SK-N-SH (cell line): Measurements from ENCODE around the gene IGFBP3. TPM values are rescaled to one million over a fixed set of nuclear protein-coding genes. Genes with fewer than 3 reads are reported as not detected.

Experiments used
- CTCF ChIA-PET: fragments of 300-600, 350-600 bp; formaldehyde crosslinking; extraction: SDS; loops from one replicate; lab custom pipeline; 2021; lab: Yijun Ruan, JAX
- POLR2A ChIA-PET: fragments of 350-600 bp; sonication (Branson Sonifier 250); formaldehyde crosslinking; extraction: SDS; loops from one replicate; lab custom pipeline; 2020; ENCODE audit warnings: antibody characterized with exemption, inconsistent platforms; lab: Yijun Ruan, JAX
- DNase-seq: peaks from one replicate; pipeline ENCODE4 v3.0.0; 2012
- H2AFZ ChIP-seq: fragments of 200-600 bp; sonication (generic); 2 replicates; pipeline ENCODE4 v1.8.1; 2016; ENCODE audit warnings: antibody characterized with exemption, mild to moderate bottlenecking, low read depth
- H3F3A ChIP-seq: fragments of 200-600 bp; sonication (generic); replicated peaks from 2 replicates; pipeline ENCODE3; 2016; ENCODE audit warnings: antibody characterized with exemption, mild to moderate bottlenecking; ENCODE audit not compliant: insufficient read depth
- H3K27ac ChIP-seq, 2 experiments: fragments of 200-500 bp in 1 of 2; fragments of 200-600 bp in 1 of 2; sonication (Bioruptor generic) in 1 of 2; sonication (generic), shearing (Covaris generic) in 1 of 2; 2 replicates each; pipeline versions ENCODE4 v1.5.1 to v1.6.1; 2014 to 2016; ENCODE audit warnings: low read depth in 2 of 2, inconsistent platforms in 1 of 2, low read length in 1 of 2, mild to moderate bottlenecking in 1 of 2, mixed read lengths in 1 of 2
- H3K27me3 ChIP-seq: fragments of 200-600 bp; sonication (generic), shearing (Covaris generic); 2 replicates; pipeline ENCODE4 v1.6.1; 2016; ENCODE audit warnings: mixed run types; ENCODE audit not compliant: insufficient read depth
- H3K36me3 ChIP-seq, 2 experiments: fragments of 200-500 bp in 1 of 2; fragments of 200-600 bp in 1 of 2; sonication (Bioruptor generic) in 1 of 2; sonication (generic) in 1 of 2; replicated peaks in 1 of 2; 2 replicates each; pipeline versions ENCODE3 to v1.5.1; 2014 to 2016; ENCODE audit warnings: low read length in 1 of 2, mild to moderate bottlenecking in 1 of 2; ENCODE audit not compliant: insufficient read depth in 2 of 2, control insufficient read depth in 1 of 2
- H3K4me1 ChIP-seq, 2 experiments: fragments of 200-500 bp in 1 of 2; fragments of 200-600 bp in 1 of 2; sonication (Bioruptor generic) in 1 of 2; sonication (generic), shearing (Covaris generic) in 1 of 2; 2 replicates each; pipeline versions ENCODE4 v1.5.1 to v1.6.1; 2014 to 2016; ENCODE audit warnings: low read depth in 1 of 2, low read length in 1 of 2, mixed run types in 1 of 2; ENCODE audit not compliant: insufficient read depth in 2 of 2, control insufficient read depth in 1 of 2
- H3K4me2 ChIP-seq: fragments of 200-600 bp; sonication (generic), shearing (Covaris generic); 2 replicates; pipeline ENCODE4 v1.6.1; 2017; ENCODE audit warnings: mixed run types
- H3K4me3 ChIP-seq, 2 experiments: fragments of 200-500 bp in 1 of 2; fragments of 200-600 bp in 1 of 2; sonication (Bioruptor generic) in 1 of 2; sonication (generic), shearing (Covaris generic) in 1 of 2; 2 replicates each; pipeline versions ENCODE4 v1.5.1 to v1.8.1; 2014 to 2016; ENCODE audit warnings: low read depth in 2 of 2, inconsistent platforms in 1 of 2, low read length in 1 of 2, mild to moderate bottlenecking in 1 of 2, mixed read lengths in 1 of 2, moderate library complexity in 1 of 2
- H3K79me2 ChIP-seq: fragments of 200-600 bp; sonication (generic); 2 replicates; pipeline ENCODE4 v1.8.1; 2017; ENCODE audit warnings: mild to moderate bottlenecking; ENCODE audit not compliant: insufficient read depth
- H3K9ac ChIP-seq: fragments of 200-600 bp; sonication (generic); 2 replicates; pipeline ENCODE4 v1.6.1; 2017; ENCODE audit warnings: mixed run types
- H3K9me2 ChIP-seq: fragments of 200-600 bp; sonication (generic); 2 replicates; pipeline ENCODE4 v1.6.1; 2017; ENCODE audit warnings: mixed run types
- H3K9me3 ChIP-seq: fragments of 200-600 bp; sonication (generic); 2 replicates; pipeline ENCODE4 v1.6.1; 2017; ENCODE audit warnings: mixed run types, mild to moderate bottlenecking, moderate library complexity
- H4K20me1 ChIP-seq: fragments of 200-600 bp; sonication (generic); 2 replicates; pipeline ENCODE4 v1.6.1; 2017; ENCODE audit warnings: mild to moderate bottlenecking, mixed run types; ENCODE audit not compliant: insufficient read depth
- ELF1 ChIP-seq: IDR thresholded peaks from 2 replicates; pipeline ENCODE4 v1.4.0; 2012
- EZH2phosphoT487 ChIP-seq: fragments of 200-600 bp; sonication (generic); IDR thresholded peaks from 2 replicates; pipeline ENCODE4 v1.6.1; 2017; ENCODE audit warnings: low read depth, mixed run types, mild to moderate bottlenecking, antibody characterized with exemption, moderate library complexity, borderline replicate concordance
- FOXJ3 ChIP-seq: sonication (generic); formaldehyde crosslinking; IDR thresholded peaks from 2 replicates; pipeline ENCODE4 v1.5.1; 2020; ENCODE audit warnings: mild to moderate bottlenecking, missing genetic modification reagents
- GATA2 ChIP-seq: sonication (generic); formaldehyde crosslinking; IDR thresholded peaks from 2 replicates; pipeline ENCODE4 v1.5.0; 2020; ENCODE audit warnings: mild to moderate bottlenecking, missing genetic modification reagents
- JUND ChIP-seq: IDR thresholded peaks from 2 replicates; pipeline ENCODE4 v1.4.0; 2012
- MXI1 ChIP-seq: IDR thresholded peaks from 2 replicates; pipeline ENCODE4 v1.6.1; 2012; ENCODE audit warnings: mild to moderate bottlenecking, low read depth, low read length, improper control_type of control experiment
- NFIC ChIP-seq: IDR thresholded peaks from 2 replicates; pipeline ENCODE4 v1.4.0; 2012; ENCODE audit warnings: borderline replicate concordance
- NRF1 ChIP-seq: IDR thresholded peaks from 2 replicates; pipeline ENCODE4 v1.6.1; 2012; ENCODE audit warnings: low read depth, mild to moderate bottlenecking, low read length
- POLR2AphosphoS5 ChIP-seq: IDR thresholded peaks from 2 replicates; pipeline ENCODE4 v1.6.1; 2012; ENCODE audit warnings: low read depth, low read length
- RAD21 ChIP-seq: IDR thresholded peaks from 2 replicates; pipeline ENCODE4 v1.6.1; 2012; ENCODE audit warnings: mild to moderate bottlenecking, low read length
- RFX5 ChIP-seq: IDR thresholded peaks from 2 replicates; pipeline ENCODE4 v1.6.1; 2012; ENCODE audit warnings: mild to moderate bottlenecking, improper control_type of control experiment, low read length
- TCF12 ChIP-seq: IDR thresholded peaks from 2 replicates; pipeline ENCODE4 v1.4.0; 2012
- YY1 ChIP-seq: IDR thresholded peaks from 2 replicates; pipeline ENCODE4 v1.4.0; 2012; ENCODE audit warnings: low read depth, mild to moderate bottlenecking
- ZBTB33 ChIP-seq: IDR thresholded peaks from 2 replicates; pipeline ENCODE4 v1.4.0; 2012; ENCODE audit warnings: low read depth, borderline replicate concordance
- WGBS: methylation state at CpG from one replicate; pipeline ENCODE4 v1.1.6; 2017; ENCODE audit warnings: low lambda C conversion rate; 5-methylcytosine and 5-hydroxymethylcytosine counted together
- polyA plus RNA-seq, 3 experiments: library from polyadenylated mRNA; depleted of rRNA; stranded (reverse); fragments of >200 nt; gene quantifications; 2 replicates each; pipeline ENCODE4 v1.2.3, GENCODE V29; 2012
- TF ChIP-seq, protein P1 (sequence below): fragments of 200-600 bp; sonication (generic); IDR thresholded peaks from 2 replicates; pipeline ENCODE4 v1.6.1; 2017; ENCODE audit warnings: antibody characterized with exemption, mild to moderate bottlenecking, moderate library complexity
- TF ChIP-seq, protein P2 (sequence below): fragments of 150-350 bp; IDR thresholded peaks from 2 replicates; pipeline ENCODE4 v1.6.1; 2017; ENCODE audit warnings: antibody characterized with exemption, low read length, low read depth, borderline replicate concordance
- TF ChIP-seq, protein P3 (sequence below): fragments of 150-350 bp; IDR thresholded peaks from 2 replicates; pipeline ENCODE4 v1.6.1; 2016; ENCODE audit warnings: mild to moderate bottlenecking, low read depth, low read length
- TF ChIP-seq, protein P4 (sequence below): IDR thresholded peaks from 2 replicates; pipeline ENCODE4 v1.4.0; 2012; ENCODE audit warnings: low read depth

Gene IGFBP3
- polyA plus RNA-seq, 1 of the 3 experiments (the other 2 are of a cell fraction) = 51.2 TPM

DNA sequence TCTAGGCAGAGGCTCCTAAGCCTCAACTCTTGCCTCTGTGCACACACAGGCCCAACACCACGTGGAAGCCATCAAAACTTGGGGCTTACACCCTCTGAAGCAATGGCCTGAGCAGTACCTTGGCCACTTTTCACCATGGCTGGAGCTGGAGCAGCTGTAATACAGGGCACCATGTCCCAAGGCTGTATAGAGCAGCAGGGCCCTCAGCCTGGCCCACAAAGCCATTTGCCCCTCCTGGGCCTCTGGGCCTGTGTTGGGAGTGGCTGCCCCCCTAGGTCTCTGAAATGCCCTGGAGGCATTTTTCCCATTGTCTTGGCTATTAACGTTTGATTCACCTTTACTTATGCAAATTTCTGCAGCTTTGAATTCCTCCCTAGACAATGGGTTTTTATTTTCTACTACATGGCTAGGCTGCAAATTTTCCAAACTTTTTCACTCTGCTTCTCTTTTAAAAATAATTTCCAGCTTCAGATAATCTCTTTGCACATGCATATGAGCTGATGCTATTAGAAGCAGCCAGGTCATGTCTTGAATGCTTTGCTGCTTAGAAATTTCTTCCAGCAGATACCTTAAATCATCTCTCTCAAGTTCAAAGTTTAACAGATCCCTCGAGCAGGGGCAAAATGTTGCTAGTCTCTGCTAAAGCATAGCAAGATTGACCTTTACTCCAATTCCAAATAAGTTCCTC lies 42.5 kb downstream of the IGFBP3 start:
- Histone ChIP-seq H4K20me1 (no peaks in the 10 kb centered on the region), H3K27ac (no peak overlapping the region), H3K4me1 (peaks cover 0 to 5% of the 10 kb centered on the region in 2 experiments; a peak in 2 of 4 replicates), H3K36me3 (no peaks in the 10 kb centered on the region), H3F3A (peaks cover 6% of the 10 kb centered on the region), H3K4me2 (no peak overlapping the region), H3K9me2 (no peaks in the 10 kb centered on the region), H3K4me3 (no peak overlapping the region), H2AFZ (no peak overlapping the region), H3K79me2 (no peaks in the 10 kb centered on the region), H3K9me3 (no peaks in the 10 kb centered on the region), H3K9ac (no peak overlapping the region), H3K27me3 (no peaks in the 10 kb centered on the region)
- TF ChIP-seq ELF1 = no peak
- TF ChIP-seq POLR2AphosphoS5 = no peak
- no peak for TF ChIP-seq EZH2phosphoT487
- no peak for TF ChIP-seq ZBTB33
- no peak for TF ChIP-seq NFIC
- TF ChIP-seq GATA2 (CRISPR knock-in tag) = no peak
- TF ChIP-seq, protein P1, sequence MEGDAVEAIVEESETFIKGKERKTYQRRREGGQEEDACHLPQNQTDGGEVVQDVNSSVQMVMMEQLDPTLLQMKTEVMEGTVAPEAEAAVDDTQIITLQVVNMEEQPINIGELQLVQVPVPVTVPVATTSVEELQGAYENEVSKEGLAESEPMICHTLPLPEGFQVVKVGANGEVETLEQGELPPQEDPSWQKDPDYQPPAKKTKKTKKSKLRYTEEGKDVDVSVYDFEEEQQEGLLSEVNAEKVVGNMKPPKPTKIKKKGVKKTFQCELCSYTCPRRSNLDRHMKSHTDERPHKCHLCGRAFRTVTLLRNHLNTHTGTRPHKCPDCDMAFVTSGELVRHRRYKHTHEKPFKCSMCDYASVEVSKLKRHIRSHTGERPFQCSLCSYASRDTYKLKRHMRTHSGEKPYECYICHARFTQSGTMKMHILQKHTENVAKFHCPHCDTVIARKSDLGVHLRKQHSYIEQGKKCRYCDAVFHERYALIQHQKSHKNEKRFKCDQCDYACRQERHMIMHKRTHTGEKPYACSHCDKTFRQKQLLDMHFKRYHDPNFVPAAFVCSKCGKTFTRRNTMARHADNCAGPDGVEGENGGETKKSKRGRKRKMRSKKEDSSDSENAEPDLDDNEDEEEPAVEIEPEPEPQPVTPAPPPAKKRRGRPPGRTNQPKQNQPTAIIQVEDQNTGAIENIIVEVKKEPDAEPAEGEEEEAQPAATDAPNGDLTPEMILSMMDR = no peak
- no peak for TF ChIP-seq RAD21
- TF ChIP-seq, protein P2, sequence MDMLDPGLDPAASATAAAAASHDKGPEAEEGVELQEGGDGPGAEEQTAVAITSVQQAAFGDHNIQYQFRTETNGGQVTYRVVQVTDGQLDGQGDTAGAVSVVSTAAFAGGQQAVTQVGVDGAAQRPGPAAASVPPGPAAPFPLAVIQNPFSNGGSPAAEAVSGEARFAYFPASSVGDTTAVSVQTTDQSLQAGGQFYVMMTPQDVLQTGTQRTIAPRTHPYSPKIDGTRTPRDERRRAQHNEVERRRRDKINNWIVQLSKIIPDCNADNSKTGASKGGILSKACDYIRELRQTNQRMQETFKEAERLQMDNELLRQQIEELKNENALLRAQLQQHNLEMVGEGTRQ = no peak
- no peak for TF ChIP-seq TCF12
- no peak for TF ChIP-seq RFX5
- no peak for TF ChIP-seq NRF1
- TF ChIP-seq, protein P3, sequence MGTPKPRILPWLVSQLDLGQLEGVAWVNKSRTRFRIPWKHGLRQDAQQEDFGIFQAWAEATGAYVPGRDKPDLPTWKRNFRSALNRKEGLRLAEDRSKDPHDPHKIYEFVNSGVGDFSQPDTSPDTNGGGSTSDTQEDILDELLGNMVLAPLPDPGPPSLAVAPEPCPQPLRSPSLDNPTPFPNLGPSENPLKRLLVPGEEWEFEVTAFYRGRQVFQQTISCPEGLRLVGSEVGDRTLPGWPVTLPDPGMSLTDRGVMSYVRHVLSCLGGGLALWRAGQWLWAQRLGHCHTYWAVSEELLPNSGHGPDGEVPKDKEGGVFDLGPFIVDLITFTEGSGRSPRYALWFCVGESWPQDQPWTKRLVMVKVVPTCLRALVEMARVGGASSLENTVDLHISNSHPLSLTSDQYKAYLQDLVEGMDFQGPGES = no peak
- no peak for TF ChIP-seq MXI1
- no peak for TF ChIP-seq JUND
- TF ChIP-seq, protein P4, sequence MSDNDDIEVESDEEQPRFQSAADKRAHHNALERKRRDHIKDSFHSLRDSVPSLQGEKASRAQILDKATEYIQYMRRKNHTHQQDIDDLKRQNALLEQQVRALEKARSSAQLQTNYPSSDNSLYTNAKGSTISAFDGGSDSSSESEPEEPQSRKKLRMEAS = no peak
- no peak for TF ChIP-seq FOXJ3 (CRISPR knock-in tag)
- TF ChIP-seq YY1 = no peak
- DNase-seq = no peak
- ChIA-PET CTCF (no interaction called here), POLR2A (no interaction called here)
- 6% methylated on average over 3 of the region's 3 CpGs for WGBS
